Measurements from ENCODE around the gene FAM89B. TPM values are rescaled to one million over a fixed set of nuclear protein-coding genes. Genes with fewer than 3 reads are reported as not detected.

FAM89B gene
- total RNA-seq, 2 experiments from 2014 or later: 45.6 to 48.0 TPM

GRCh38 chr11:65621460-65621859 lies 49.1 kb downstream of the FAM89B start:
- Mint-ChIP-seq H3K27ac (no peak overlapping the region), H3K36me3 (ENCODE audit: low read depth) (peaks cover 45% of the 10 kb centered on the region), H3K4me1 (peaks cover 19% of the 10 kb centered on the region), H3K27me3 (no peaks in the 10 kb centered on the region), H3K4me3 (no peak overlapping the region), H3K9me3 (no peaks in the 10 kb centered on the region)
- POLR2A ChIA-PET: no interaction called here
- DNase-seq: no peak
- CTCF ChIA-PET: no interaction called here

GRCh38 chr11:65622011-65622410 lies 49.7 kb downstream of the FAM89B start:
- ChIA-PET CTCF (no interaction called here), POLR2A (no interaction called here)
- no peak overlapping the region for H3K4me3 Mint-ChIP-seq
- DNase-seq: no peak
- H3K36me3 Mint-ChIP-seq (ENCODE audit: low read depth): peaks cover 45% of the 10 kb centered on the region
- no peaks in the 10 kb centered on the region for H3K27me3 Mint-ChIP-seq
- no peak overlapping the region for H3K27ac Mint-ChIP-seq
- H3K9me3 Mint-ChIP-seq: no peaks in the 10 kb centered on the region
- H3K4me1 Mint-ChIP-seq: peaks cover 14% of the 10 kb centered on the region

- CTCF ChIA-PET: no interaction called here
Observed at GRCh38 chr11:65623177-65623576, 50.8 kb downstream of the FAM89B start.

More at GRCh38 chr11:65623177-65623576, 50.8 kb downstream of the FAM89B start:
- H3K27me3 Mint-ChIP-seq: no peaks in the 10 kb centered on the region
- peak overlapping the region; percentile 3 for H3K27ac Mint-ChIP-seq
- peaks cover 52% of the 10 kb centered on the region for H3K36me3 Mint-ChIP-seq (ENCODE audit: low read depth)
- POLR2A ChIA-PET: interaction anchor here (0.7 to 1.1 kb wide), 4 partner anchors 11 to 38 kb away, joined by 3 to 4 read pairs (median 3); no protein-coding TSS in a partner anchor
- DNase-seq: no peak
- H3K4me3 Mint-ChIP-seq: no peak overlapping the region
- peaks cover 6% of the 10 kb centered on the region for H3K4me1 Mint-ChIP-seq
- no peaks in the 10 kb centered on the region for H3K9me3 Mint-ChIP-seq

Other genes with a start within 250 kb of the FAM89B start
- 10 to 100 TPM; 80.7 to 82.0 TPM for gene DPF2, start 238.7 kb upstream of the FAM89B start, total RNA-seq
- under 1 TPM; 0.58 to 0.88 TPM for gene TIGD3, start 217.8 kb upstream of the FAM89B start, total RNA-seq
- gene SLC25A45, start 189.9 kb upstream of the FAM89B start, total RNA-seq: 10 to 100 TPM; 19.4 to 19.8 TPM
- gene FRMD8, start 185.9 kb upstream of the FAM89B start, total RNA-seq: 10 to 100 TPM; 53.9 to 61.3 TPM
- 1,000 to 10,000 TPM; 1,222 to 1,245 TPM for gene NEAT1, start 149.7 kb upstream of the FAM89B start, total RNA-seq
- 1,000 to 10,000 TPM; 7,674 to 7,759 TPM for gene MALAT1, start 73.5 kb upstream of the FAM89B start, total RNA-seq
- gene SCYL1, start 47.5 kb upstream of the FAM89B start, total RNA-seq: 10 to 100 TPM; 56.9 to 58.5 TPM
- gene LTBP3, start 14.2 kb upstream of the FAM89B start, total RNA-seq: 10 to 100 TPM; 55.4 to 60.0 TPM
- 10 to 100 TPM; 25.3 to 27.8 TPM for gene ZNRD2, start 2.1 kb upstream of the FAM89B start, total RNA-seq
- gene EHBP1L1, start 3.5 kb downstream of the FAM89B start, total RNA-seq: 100 to 1,000 TPM; 118 to 119 TPM
- 1 to 10 TPM in 1 of 2 experiments, under 1 TPM in 1; 0.80 to 1.0 TPM for gene KCNK7, start 23.3 kb downstream of the FAM89B start, total RNA-seq
- 10 to 100 TPM; 67.2 to 71.8 TPM for gene MAP3K11, start 41.7 kb downstream of the FAM89B start, total RNA-seq
- gene PCNX3, start 43.2 kb downstream of the FAM89B start, total RNA-seq: 10 to 100 TPM; 39.8 to 40.3 TPM
- gene SIPA1, start 65.6 kb downstream of the FAM89B start, total RNA-seq: 100 to 1,000 TPM; 201 to 205 TPM
- 100 to 1,000 TPM in 1 of 2 experiments, 10 to 100 TPM in 1; 91.2 to 102 TPM for gene RELA, start 90.4 kb downstream of the FAM89B start, total RNA-seq
- 10 to 100 TPM; 62.6 to 63.0 TPM for gene KAT5, start 139.7 kb downstream of the FAM89B start, total RNA-seq
- gene RNASEH2C, start 148.3 kb downstream of the FAM89B start, total RNA-seq: 10 to 100 TPM; 80.3 to 81.9 TPM
- gene AP5B1, start 208.4 kb downstream of the FAM89B start, total RNA-seq: 10 to 100 TPM; 21.2 to 21.5 TPM
- gene OVOL1, start 214.5 kb downstream of the FAM89B start, total RNA-seq: not detected